Common myeloid progenitor, CD34-positive (primary cell): ENCODE results near the gene MECP2.
A peak's percentile ranks its signal among the peaks of the same experiment; 100 is the strongest.

Experiments used
- CTCF ChIA-PET: fragments of 350-600 bp; sonication (Branson Sonifier 250); formaldehyde crosslinking; loops from one replicate; lab custom pipeline; 2021; ENCODE audit warnings: antibody characterized with exemption; lab: Charles Lee
- POLR2A ChIA-PET: fragments of 350-600 bp; sonication (Branson Sonifier 250); formaldehyde crosslinking; loops from one replicate; lab custom pipeline; 2021; ENCODE audit warnings: antibody characterized with exemption; lab: Charles Lee
- DNase-seq, 3 donors: peaks; one replicate each; pipeline versions ENCODE4 v3.0.0 to v3.0.0-alpha.2; 2013
- H3K27ac ChIP-seq, 2 experiments: 1 replicate in 1 of 2; 2 replicates in 1 of 2; pipeline ENCODE4 v1.7.0; 2013; ENCODE audit warnings: inconsistent platforms in 2 of 2, low read length in 2 of 2, mild to moderate bottlenecking in 2 of 2, low read depth in 1 of 2, moderate library complexity in 1 of 2; ENCODE audit not compliant: severe bottlenecking in 2 of 2, insufficient read depth in 1 of 2, poor library complexity in 1 of 2
- H3K27me3 ChIP-seq, 5 experiments: replicated peaks in 2 of 5; 1 replicate in 3 of 5; 2 replicates in 2 of 5; pipeline versions ENCODE4 v1.6.1 to v1.7.0; 2013; ENCODE audit warnings: low read length in 4 of 5, mild to moderate bottlenecking in 2 of 5, moderate library complexity in 2 of 5, inconsistent platforms in 1 of 5; ENCODE audit not compliant: insufficient read depth in 5 of 5, control insufficient read depth in 4 of 5
- H3K36me3 ChIP-seq, 4 experiments: 1 replicate in 2 of 4; 2 replicates in 2 of 4; pipeline versions ENCODE4 v1.6.1 to v1.7.0; 2013; ENCODE audit warnings: low read length in 3 of 4, control low read depth in 1 of 4, mild to moderate bottlenecking in 1 of 4; ENCODE audit not compliant: control insufficient read depth in 4 of 4, insufficient read depth in 4 of 4
- H3K4me1 ChIP-seq, 4 experiments: 1 replicate in 3 of 4; 2 replicates in 1 of 4; pipeline versions ENCODE4 v1.6.1 to v1.7.1; 2013; ENCODE audit warnings: low read length in 3 of 4, mild to moderate bottlenecking in 3 of 4, control low read depth in 1 of 4, inconsistent platforms in 1 of 4, moderate library complexity in 1 of 4; ENCODE audit not compliant: control insufficient read depth in 4 of 4, insufficient read depth in 4 of 4; ENCODE audit errors: control extremely low read depth in 1 of 4
- H3K4me3 ChIP-seq, 7 experiments: 1 replicate in 4 of 7; 2 replicates in 3 of 7; pipeline versions ENCODE4 v1.5.1 to v1.7.0; 2013; ENCODE audit warnings: mild to moderate bottlenecking in 7 of 7, low read length in 6 of 7, moderate library complexity in 6 of 7, inconsistent platforms in 2 of 7, low read depth in 2 of 7, control low read depth in 1 of 7; ENCODE audit not compliant: insufficient read depth in 4 of 7, control insufficient read depth in 1 of 7; ENCODE audit errors: extremely low read depth in 1 of 7
- H3K9me3 ChIP-seq, 5 experiments: 1 replicate in 4 of 5; 2 replicates in 1 of 5; pipeline versions ENCODE4 v1.6.1 to v1.7.1; 2013; ENCODE audit warnings: low read length in 4 of 5, mild to moderate bottlenecking in 2 of 5, inconsistent platforms in 1 of 5, low read depth in 1 of 5, moderate library complexity in 1 of 5; ENCODE audit not compliant: control insufficient read depth in 4 of 5, insufficient read depth in 2 of 5; ENCODE audit errors: control extremely low read depth in 1 of 5
- WGBS: methylation state at CpG from one replicate; pipeline ENCODE4 v1.1.5; 2013; ENCODE audit not compliant: insufficient coverage; 5-methylcytosine and 5-hydroxymethylcytosine counted together

Gene MECP2

DNA sequence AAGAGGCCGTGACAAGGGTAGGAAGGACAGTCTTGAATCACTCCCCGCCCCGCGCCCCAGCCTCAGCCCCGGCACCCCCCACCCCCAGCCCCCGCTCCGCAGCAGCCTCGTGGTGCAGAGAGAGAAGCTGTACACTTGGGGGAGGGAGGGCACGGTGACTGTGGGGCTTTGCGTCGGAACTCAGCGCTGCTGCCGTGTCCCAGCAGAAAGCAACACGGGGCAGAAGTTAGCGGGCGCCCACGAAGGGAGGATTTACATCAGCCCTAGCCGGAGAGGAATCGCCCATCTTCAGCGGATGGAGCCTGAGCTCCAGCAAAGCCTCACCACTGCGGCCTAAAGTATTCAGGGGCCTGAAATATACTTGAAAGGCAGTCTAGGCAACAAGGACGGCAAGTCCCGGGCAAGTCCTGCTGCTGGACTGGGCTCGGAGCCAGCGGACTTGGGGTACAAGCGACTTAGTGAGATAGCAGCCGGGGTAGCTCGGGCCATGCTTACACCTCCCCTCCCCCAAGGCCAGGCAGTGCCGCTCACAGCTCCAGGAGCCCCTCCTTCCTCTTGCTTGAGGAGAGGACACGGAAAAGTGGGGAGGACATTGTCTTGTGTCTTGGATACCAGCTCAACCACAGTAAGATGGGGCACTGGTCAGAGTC is 28.0 kb upstream of the MECP2 start:
- no peaks in the 10 kb centered on the region for H3K36me3 ChIP-seq
- WGBS: 65% methylated on average over 17 of the region's 30 CpGs
- H3K27me3 ChIP-seq: peaks cover 0 to 4% (median 0%) of the 10 kb centered on the region in 5 experiments
- no peaks in the 10 kb centered on the region for H3K9me3 ChIP-seq
- peaks cover 11 to 42% (median 26%) of the 10 kb centered on the region in 4 experiments for H3K4me1 ChIP-seq
- peak in 2 of 3 donors; percentile 50 to 57 for DNase-seq
- CTCF ChIA-PET: interaction anchor here (0.8 to 1.5 kb wide), 3 partner anchors 9 to 26 kb away, joined by 3 read pairs; no protein-coding TSS in a partner anchor
- POLR2A ChIA-PET: no interaction called here
- H3K27ac ChIP-seq: no peak overlapping the region
- no peak overlapping the region for H3K4me3 ChIP-seq

- no peak overlapping the region for H3K27ac ChIP-seq
- H3K4me1 ChIP-seq: peaks cover 11 to 42% (median 26%) of the 10 kb centered on the region in 4 experiments
- H3K9me3 ChIP-seq: no peaks in the 10 kb centered on the region
- ChIA-PET POLR2A (interaction anchor here (0.6 to 0.8 kb wide), 2 partner anchors 40 to 58 kb away, joined by 3 to 9 read pairs; no protein-coding TSS in a partner anchor), CTCF (interaction anchor here (1.6 kb wide), 1 partner anchor 14 kb away, joined by 5 read pairs; no protein-coding TSS in a partner anchor)
- H3K27me3 ChIP-seq: peaks cover 0 to 4% (median 0%) of the 10 kb centered on the region in 5 experiments
- DNase-seq: peak; percentile 55 to 79 (median 66)
- no peak overlapping the region for H3K4me3 ChIP-seq
- H3K36me3 ChIP-seq: no peaks in the 10 kb centered on the region
- 73% methylated on average over 19 of the region's 22 CpGs for WGBS
Measured at GRCh38 chrX:154123241-154124219, 26.0 kb upstream of the MECP2 start.

DNA sequence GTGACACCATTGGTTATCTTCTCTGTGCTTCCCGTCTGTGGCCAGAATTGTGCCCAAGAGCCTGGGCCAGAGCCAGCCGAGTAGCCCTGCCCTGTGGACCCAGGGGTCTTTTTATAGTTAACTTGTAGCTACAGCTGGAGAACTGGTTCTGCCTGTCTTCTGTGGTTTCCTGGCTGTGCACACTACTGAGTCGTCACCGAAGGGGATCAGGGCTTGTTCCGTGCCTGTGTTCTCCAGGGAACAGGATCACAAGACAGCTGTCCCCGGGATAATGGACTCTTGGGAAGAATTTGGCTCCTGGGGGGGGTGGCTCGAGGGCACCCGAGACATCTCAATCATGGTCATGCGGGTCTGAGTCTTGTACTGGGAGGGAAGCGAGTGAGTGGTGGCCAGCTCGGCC is 24.4 kb upstream of the MECP2 start:
- 62% methylated on average over 10 of the region's 11 CpGs for WGBS
- peaks cover 0 to 2% (median 0%) of the 10 kb centered on the region in 5 experiments for H3K9me3 ChIP-seq
- H3K4me3 ChIP-seq: peak overlapping the region in 1 of 7 experiments; percentile 2
- peaks cover 0 to 4% (median 0%) of the 10 kb centered on the region in 5 experiments for H3K27me3 ChIP-seq
- CTCF ChIA-PET: interaction anchor here (1.5 kb wide), 1 partner anchor 14 kb away, joined by 5 read pairs; no protein-coding TSS in a partner anchor
- H3K4me1 ChIP-seq: peaks cover 11 to 42% (median 26%) of the 10 kb centered on the region in 4 experiments
- no peak overlapping the region for H3K27ac ChIP-seq
- POLR2A ChIA-PET: no interaction called here
- no peaks in the 10 kb centered on the region for H3K36me3 ChIP-seq
- DNase-seq: peak in 2 of 3 donors; percentile 26 to 49

GRCh38 chrX:154121207-154121606 is 23.7 kb upstream of the MECP2 start:
- no peak overlapping the region for H3K4me3 ChIP-seq
- CTCF ChIA-PET: no interaction called here
- H3K27me3 ChIP-seq: peaks cover 0 to 4% (median 0%) of the 10 kb centered on the region in 5 experiments
- POLR2A ChIA-PET: no interaction called here
- H3K9me3 ChIP-seq: peaks cover 0 to 2% (median 0%) of the 10 kb centered on the region in 5 experiments
- no peak overlapping the region for H3K27ac ChIP-seq
- H3K4me1 ChIP-seq: peaks cover 11 to 39% (median 26%) of the 10 kb centered on the region in 4 experiments
- WGBS: 97% methylated on average over 4 of the region's 4 CpGs
- DNase-seq: no peak
- H3K36me3 ChIP-seq: no peaks in the 10 kb centered on the region

DNA sequence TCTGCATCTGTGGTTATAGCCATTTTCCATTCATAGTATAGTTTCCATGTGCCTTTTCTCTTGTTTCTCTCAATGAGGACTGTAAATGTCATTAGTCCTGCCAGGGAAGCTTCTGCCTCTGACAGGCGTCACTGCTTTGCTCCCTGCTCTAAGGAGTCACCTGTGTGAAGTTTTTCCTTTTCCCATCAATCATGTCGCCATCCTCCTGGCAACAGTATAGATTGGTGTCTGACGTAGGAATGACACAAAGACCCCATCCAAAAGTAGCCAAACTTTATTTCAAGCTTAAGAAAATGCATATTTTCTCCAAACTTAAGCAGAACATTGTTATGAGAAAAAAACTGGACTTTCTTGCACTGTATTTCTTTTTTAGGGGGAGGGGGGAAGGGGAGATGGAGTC is 23.1 kb upstream of the MECP2 start:
- ChIA-PET CTCF (no interaction called here), POLR2A (no interaction called here)
- peaks cover 11 to 32% (median 22%) of the 10 kb centered on the region in 4 experiments for H3K4me1 ChIP-seq
- DNase-seq: no peak
- H3K36me3 ChIP-seq: no peaks in the 10 kb centered on the region
- H3K4me3 ChIP-seq: no peak overlapping the region
- WGBS: 100% methylated on average over 1 of the region's 3 CpGs
- H3K9me3 ChIP-seq: peaks cover 0 to 2% (median 0%) of the 10 kb centered on the region in 5 experiments
- H3K27me3 ChIP-seq: peaks cover 0 to 7% (median 0%) of the 10 kb centered on the region in 5 experiments
- H3K27ac ChIP-seq: no peak overlapping the region

GRCh38 chrX:154117566-154117965 is 20.0 kb upstream of the MECP2 start:
- WGBS: 100% methylated on average over 3 of the region's 6 CpGs
- no peak overlapping the region for H3K27ac ChIP-seq
- CTCF ChIA-PET: interaction anchor here (1.0 to 1.3 kb wide), 2 partner anchors 18 to 19 kb away, joined by 3 read pairs; no protein-coding TSS in a partner anchor

More at GRCh38 chrX:154117566-154117965, 20.0 kb upstream of the MECP2 start:
- Histone ChIP-seq H3K4me3 (no peak overlapping the region), H3K4me1 (peaks cover 0 to 11% (median 9%) of the 10 kb centered on the region in 4 experiments), H3K36me3 (no peaks in the 10 kb centered on the region), H3K9me3 (peaks cover 0 to 2% (median 0%) of the 10 kb centered on the region in 5 experiments), H3K27me3 (peaks cover 0 to 6% (median 0%) of the 10 kb centered on the region in 5 experiments)
- no peak for DNase-seq
- POLR2A ChIA-PET: no interaction called here
